Measurements from ENCODE around the gene ABL1. TPM values are rescaled to one million over a fixed set of nuclear protein-coding genes. Genes with fewer than 3 reads are reported as not detected.

Gene ABL1
- total RNA-seq, 1 experiment from 2014 or later = 83.6 TPM

GRCh38 chr9:130894546-130894945 lies 59.5 kb downstream of the ABL1 start:
- no peak overlapping the region for H3K4me3 Mint-ChIP-seq
- no peaks in the 10 kb centered on the region; a peak in 1 of 5 replicates for H3K9me3 Mint-ChIP-seq

More at GRCh38 chr9:130894546-130894945, 59.5 kb downstream of the ABL1 start:
- Mint-ChIP-seq H3K4me1 (peaks cover 2 to 9% of the 10 kb centered on the region in 2 experiments; a peak in 1 of 4 replicates), H3K27me3 (ENCODE audit: low read depth) (no peaks in the 10 kb centered on the region; the same call in 1 of the 2 replicates), H3K27ac (peak overlapping the region in 2 of 3 experiments; percentile 36 to 84; a peak in 3 of 7 replicates), H3K36me3 (ENCODE audit: insufficient read depth in 1 of 3, low read depth in 3 of 3) (peaks cover 0 to 20% (median 0%) of the 10 kb centered on the region in 3 experiments; a peak in 4 of 7 replicates)
- Histone ChIP-seq H4K91ac (ENCODE audit: insufficient read length, low read depth, low read length) (no peak overlapping the region), H3K9ac (ENCODE audit: extremely low read depth, insufficient read length, low read length) (no peak overlapping the region), H3K23ac (ENCODE audit: insufficient read length, low read depth, low read length) (no peak overlapping the region), H2AFZ (ENCODE audit: low read length) (no peak overlapping the region), H2BK120ac (ENCODE audit: low read depth, low read length, poor library complexity, severe bottlenecking) (no peak overlapping the region), H4K8ac (replicated peaks; ENCODE audit: insufficient read length, low read depth, low read length) (no peak overlapping the region), H3K4me1 (ENCODE audit: insufficient read depth, low read length) (no peaks in the 10 kb centered on the region), H3K27me3 (ENCODE audit: insufficient read depth, low read length) (no peaks in the 10 kb centered on the region), H3K14ac (ENCODE audit: insufficient read depth, low read length) (no peak overlapping the region), H2BK12ac (ENCODE audit: insufficient read length, low read depth, low read length) (no peak overlapping the region), H3K56ac (ENCODE audit: insufficient read length, low read depth, low read length) (no peak overlapping the region), H3T11ph (ENCODE audit: low read length) (no peak overlapping the region), H3K9me3 (ENCODE audit: control insufficient read depth, low read depth, low read length) (no peaks in the 10 kb centered on the region), H2BK20ac (ENCODE audit: low read depth, low read length, poor library complexity, severe bottlenecking) (no peak overlapping the region), H3K4me2 (ENCODE audit: insufficient read depth, insufficient read length, low read length) (no peak overlapping the region), H3K79me1 (ENCODE audit: insufficient read depth, low read depth, low read length, poor library complexity, severe bottlenecking) (no peaks in the 10 kb centered on the region), H2AK5ac (ENCODE audit: insufficient read length, low read length) (no peak overlapping the region), H3K18ac (ENCODE audit: insufficient read length, low read depth, low read length) (no peak overlapping the region), H3K4ac (ENCODE audit: low read depth, low read length) (no peak overlapping the region), H4K20me1 (ENCODE audit: control insufficient read depth, insufficient read depth, insufficient read length) (no peaks in the 10 kb centered on the region), H3K23me2 (ENCODE audit: insufficient read length, low read depth, low read length, poor library complexity, severe bottlenecking) (no peaks in the 10 kb centered on the region), H2BK15ac (ENCODE audit: low read depth, low read length) (no peak overlapping the region), H2BK5ac (ENCODE audit: insufficient read length, low read length) (no peak overlapping the region), H3K79me2 (ENCODE audit: insufficient read depth, low read length) (no peaks in the 10 kb centered on the region), H4K5ac (ENCODE audit: insufficient read length, low read depth, low read length) (no peak overlapping the region), H3K27ac (ENCODE audit: insufficient read length, low read depth, low read length) (no peak overlapping the region)
- no CpG with 5 or more reads among the region's 7 CpGs for WGBS (ENCODE audit: extremely low coverage, insufficient read length, low lambda C conversion rate)
- no peak for TF ChIP-seq CTCF (conservative IDR thresholded peaks at IDR 0.05)
- no peak for DNase-seq
